Glutamatergic neuron (in vitro differentiated cells): ENCODE data around the gene PON1. TPM values are rescaled to one million over a fixed set of nuclear protein-coding genes. Genes with fewer than 3 reads are reported as not detected.

ENCODE experiments used
- DNase-seq: peaks from one replicate; pipeline ENCODE4 v3.0.0; 2022
- H3K27ac Mint-ChIP-seq: one replicate; pipeline ENCODE4 v1.8.0; 2020; ENCODE audit warnings: mild to moderate bottlenecking, mixed read lengths, inconsistent platforms; ENCODE audit not compliant: unreplicated experiment
- H3K27me3 Mint-ChIP-seq: one replicate; pipeline ENCODE4 v1.8.0; 2020; ENCODE audit warnings: mild to moderate bottlenecking, moderate library complexity, mixed read lengths, inconsistent platforms; ENCODE audit not compliant: unreplicated experiment
- H3K36me3 Mint-ChIP-seq: one replicate; pipeline ENCODE4 v1.8.0; 2020; ENCODE audit warnings: mild to moderate bottlenecking, mixed read lengths, inconsistent platforms; ENCODE audit not compliant: unreplicated experiment
- H3K4me1 Mint-ChIP-seq: one replicate; pipeline ENCODE4 v1.8.0; 2020; ENCODE audit warnings: mild to moderate bottlenecking, low read depth, mixed read lengths, inconsistent platforms; ENCODE audit not compliant: unreplicated experiment
- H3K4me3 Mint-ChIP-seq: one replicate; pipeline ENCODE4 v1.8.0; 2020; ENCODE audit warnings: mild to moderate bottlenecking, mixed read lengths, inconsistent platforms; ENCODE audit not compliant: unreplicated experiment
- H3K9me3 Mint-ChIP-seq: one replicate; pipeline ENCODE4 v1.8.0; 2020; ENCODE audit warnings: mild to moderate bottlenecking, moderate library complexity, mixed read lengths, inconsistent platforms; ENCODE audit not compliant: unreplicated experiment
- long read RNA-seq: library from polyadenylated mRNA; unstranded; transcript quantifications from one replicate; pipeline ENCODE4 v2.0.0, GENCODE V29; 2020; ENCODE audit not compliant: unreplicated experiment
- total RNA-seq: library from RNA; stranded (reverse); fragmentation: NEBNext Ultra II Directional; extraction: Animal tissue kit (Norgen Biotek cat#: 25700); gene quantifications from one replicate; pipeline ENCODE4 v1.2.1, GENCODE V29; 2021; ENCODE audit not compliant: unreplicated experiment
- TF ChIP-seq, protein P1 (sequence below): fragments of 200-600 bp; sonication (generic); IDR thresholded peaks from one replicate; pipeline ENCODE4 v1.5.0; 2021; ENCODE audit not compliant: partially characterized antibody, unreplicated experiment

The PON1 gene
- 1.1 TPM for total RNA-seq
- long read RNA-seq: 0 reads

DNA sequence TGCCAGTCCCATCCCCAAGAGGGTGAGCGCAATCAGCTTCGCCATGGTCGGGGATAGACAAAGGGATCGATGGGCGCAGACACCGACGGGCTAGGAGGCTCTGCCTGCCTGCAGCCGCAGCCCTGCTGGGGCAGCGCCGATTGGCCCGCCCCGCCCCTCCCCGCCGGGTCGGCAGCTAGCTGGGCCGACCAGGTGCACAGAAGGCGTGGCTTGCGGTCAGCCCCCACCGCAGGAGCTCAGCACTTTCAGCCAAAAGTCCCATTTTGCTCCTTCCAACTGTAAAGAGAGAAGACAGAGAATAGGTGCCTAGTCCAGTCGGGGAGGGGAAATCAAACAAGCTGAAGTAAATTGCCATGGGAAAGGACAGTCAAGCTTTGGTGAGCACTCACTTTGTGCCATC is at the start of gene PON1:
Gene PON1 (minus strand): TSS at position 102 of the 400 bp plus-strand sequence. CDS start 57 bp downstream, at position 45.
- Mint-ChIP-seq H3K36me3 (no peaks in the 10 kb centered on the region), H3K9me3 (peaks cover 2% of the 10 kb centered on the region), H3K27me3 (peaks cover 1% of the 10 kb centered on the region), H3K27ac (no peak within 1 kb of the TSS), H3K4me1 (peaks cover 8% of the 10 kb centered on the region), H3K4me3 (no peak within 1 kb of the TSS)
- TF ChIP-seq, protein P1, sequence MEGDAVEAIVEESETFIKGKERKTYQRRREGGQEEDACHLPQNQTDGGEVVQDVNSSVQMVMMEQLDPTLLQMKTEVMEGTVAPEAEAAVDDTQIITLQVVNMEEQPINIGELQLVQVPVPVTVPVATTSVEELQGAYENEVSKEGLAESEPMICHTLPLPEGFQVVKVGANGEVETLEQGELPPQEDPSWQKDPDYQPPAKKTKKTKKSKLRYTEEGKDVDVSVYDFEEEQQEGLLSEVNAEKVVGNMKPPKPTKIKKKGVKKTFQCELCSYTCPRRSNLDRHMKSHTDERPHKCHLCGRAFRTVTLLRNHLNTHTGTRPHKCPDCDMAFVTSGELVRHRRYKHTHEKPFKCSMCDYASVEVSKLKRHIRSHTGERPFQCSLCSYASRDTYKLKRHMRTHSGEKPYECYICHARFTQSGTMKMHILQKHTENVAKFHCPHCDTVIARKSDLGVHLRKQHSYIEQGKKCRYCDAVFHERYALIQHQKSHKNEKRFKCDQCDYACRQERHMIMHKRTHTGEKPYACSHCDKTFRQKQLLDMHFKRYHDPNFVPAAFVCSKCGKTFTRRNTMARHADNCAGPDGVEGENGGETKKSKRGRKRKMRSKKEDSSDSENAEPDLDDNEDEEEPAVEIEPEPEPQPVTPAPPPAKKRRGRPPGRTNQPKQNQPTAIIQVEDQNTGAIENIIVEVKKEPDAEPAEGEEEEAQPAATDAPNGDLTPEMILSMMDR: no peak
- peak; percentile 28 for DNase-seq

DNA sequence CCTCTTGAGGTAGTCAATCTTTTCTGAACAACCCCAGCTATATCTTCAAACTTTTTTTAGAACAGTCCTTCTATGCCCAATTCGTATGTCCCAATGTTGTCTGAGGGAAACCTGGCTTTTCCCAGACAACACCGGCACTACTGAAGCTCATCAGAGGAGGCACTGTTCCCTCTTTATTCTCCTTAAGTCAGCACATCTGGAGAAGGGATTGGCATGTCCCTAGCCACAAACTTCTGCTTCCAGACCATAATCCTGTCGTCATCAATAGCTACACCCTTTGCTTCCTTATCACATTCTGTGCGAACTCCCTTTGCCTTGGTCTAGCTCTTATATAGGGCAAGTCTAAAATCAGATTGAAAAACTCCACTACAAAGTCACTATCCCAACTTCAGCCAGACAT is 49.0 kb upstream of the PON1 start:
- no peak overlapping the region for H3K4me3 Mint-ChIP-seq
- H3K9me3 Mint-ChIP-seq: no peaks in the 10 kb centered on the region
- no peak overlapping the region for H3K27ac Mint-ChIP-seq
- TF ChIP-seq, protein P1: no peak
- peaks cover 6% of the 10 kb centered on the region for H3K36me3 Mint-ChIP-seq
- peaks cover 2% of the 10 kb centered on the region for H3K27me3 Mint-ChIP-seq
- no peak for DNase-seq
- H3K4me1 Mint-ChIP-seq: no peaks in the 10 kb centered on the region

DNA sequence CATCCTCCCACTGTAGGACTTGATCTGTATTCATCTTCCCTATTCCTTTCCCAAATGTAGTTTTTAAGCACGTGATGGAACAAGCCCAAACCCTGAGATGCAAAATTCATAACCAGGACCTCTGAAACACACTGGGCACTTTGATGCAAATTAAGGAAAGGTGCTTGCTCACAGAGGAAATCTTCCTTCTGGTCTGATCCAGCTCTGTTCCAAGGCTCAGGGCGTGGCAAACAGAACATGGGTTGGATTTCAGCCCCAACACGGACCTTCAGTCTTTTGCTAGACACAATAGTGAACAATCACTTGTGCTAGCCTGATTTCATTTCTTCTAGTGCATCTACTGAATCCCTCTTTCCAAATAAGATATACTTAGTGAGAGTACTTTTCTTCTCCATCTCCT is 43.9 kb upstream of the PON1 start:
- Mint-ChIP-seq H3K4me3 (no peak overlapping the region), H3K9me3 (no peaks in the 10 kb centered on the region), H3K4me1 (no peaks in the 10 kb centered on the region), H3K36me3 (no peaks in the 10 kb centered on the region), H3K27ac (no peak overlapping the region), H3K27me3 (no peaks in the 10 kb centered on the region)
- TF ChIP-seq, protein P1: no peak
- no peak for DNase-seq

DNA sequence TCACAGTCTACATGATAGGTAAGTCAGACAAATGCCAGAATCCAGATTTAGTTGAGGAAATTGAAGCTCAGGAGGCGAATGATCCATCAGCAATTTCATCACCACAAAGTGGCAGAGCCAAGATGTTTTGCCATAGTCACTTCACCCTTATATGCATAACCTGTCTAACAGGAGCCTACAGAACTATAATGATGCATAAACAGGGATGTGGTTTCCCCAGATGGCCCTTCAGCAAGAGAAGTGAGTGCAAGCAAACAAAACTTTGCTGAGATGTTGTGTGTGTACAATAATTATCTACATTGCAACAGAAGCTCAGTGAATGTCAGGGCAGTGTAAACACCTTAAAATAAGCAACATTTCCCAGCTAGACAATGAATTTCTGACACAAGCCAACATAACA is 43.3 kb upstream of the PON1 start:
- Mint-ChIP-seq H3K4me1 (no peaks in the 10 kb centered on the region), H3K27ac (no peak overlapping the region), H3K27me3 (no peaks in the 10 kb centered on the region), H3K9me3 (no peaks in the 10 kb centered on the region), H3K36me3 (no peaks in the 10 kb centered on the region), H3K4me3 (no peak overlapping the region)
- no peak for DNase-seq
- TF ChIP-seq, protein P1: no peak

DNA sequence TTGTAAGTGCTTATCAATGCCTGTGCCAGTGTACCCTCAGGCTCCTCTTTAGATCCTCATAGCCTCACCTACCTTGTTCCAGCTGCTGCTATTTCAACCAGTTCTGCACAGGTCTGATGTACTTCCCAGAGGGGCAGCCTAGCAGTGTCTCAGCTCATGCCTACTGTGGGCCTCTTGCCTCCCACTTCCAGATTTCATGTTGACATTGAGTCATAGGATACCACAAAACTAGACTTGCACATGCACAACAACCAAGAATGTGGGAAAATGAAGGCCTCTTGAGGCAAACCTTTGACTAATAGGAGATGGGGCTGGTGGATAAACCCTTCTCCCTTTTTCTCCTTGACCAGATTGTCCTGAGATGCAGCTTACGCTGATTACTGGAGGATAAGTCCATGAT is 40.8 kb upstream of the PON1 start:
- no peak for DNase-seq
- no peaks in the 10 kb centered on the region for H3K36me3 Mint-ChIP-seq
- no peaks in the 10 kb centered on the region for H3K4me1 Mint-ChIP-seq
- no peaks in the 10 kb centered on the region for H3K9me3 Mint-ChIP-seq
- no peak overlapping the region for H3K27ac Mint-ChIP-seq
- TF ChIP-seq, protein P1: no peak
- no peaks in the 10 kb centered on the region for H3K27me3 Mint-ChIP-seq
- no peak overlapping the region for H3K4me3 Mint-ChIP-seq
